CD4-positive, alpha-beta T cell treated with Interleukin-15 for 4 hours (primary cell): ENCODE data around the gene CARD6.
"Not testable (repeated sequence)": the region's sequence is repeated elsewhere in the genome, so short reads cannot be mapped to it uniquely, and the experiment has no call there.

Source experiments
- DNase-seq: peaks from one replicate; pipeline ENCODE4 v3.0.0-alpha.2; 2020; ENCODE audit warnings: low spot score

Gene CARD6

DNA sequence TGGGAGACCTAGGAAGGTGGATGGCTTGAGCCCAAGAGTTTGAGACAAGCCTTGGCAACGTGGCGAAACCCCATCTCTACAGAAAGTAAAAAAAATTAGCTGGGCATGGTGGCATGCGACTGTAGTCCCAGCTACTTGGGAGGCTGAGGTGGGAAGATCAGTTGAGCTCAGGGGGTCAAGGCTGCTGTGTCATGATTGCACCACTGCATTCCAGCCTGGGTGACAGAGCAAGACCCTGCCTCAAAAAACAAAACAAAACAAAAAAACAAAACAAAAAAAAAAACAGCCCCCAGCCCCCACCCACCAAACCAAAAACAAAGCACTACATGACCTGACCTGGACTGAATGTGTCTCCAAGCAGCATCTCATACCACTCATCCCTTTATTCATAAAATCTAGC is 34.8 kb downstream of the CARD6 start:
- DNase-seq, result no peak

DNA sequence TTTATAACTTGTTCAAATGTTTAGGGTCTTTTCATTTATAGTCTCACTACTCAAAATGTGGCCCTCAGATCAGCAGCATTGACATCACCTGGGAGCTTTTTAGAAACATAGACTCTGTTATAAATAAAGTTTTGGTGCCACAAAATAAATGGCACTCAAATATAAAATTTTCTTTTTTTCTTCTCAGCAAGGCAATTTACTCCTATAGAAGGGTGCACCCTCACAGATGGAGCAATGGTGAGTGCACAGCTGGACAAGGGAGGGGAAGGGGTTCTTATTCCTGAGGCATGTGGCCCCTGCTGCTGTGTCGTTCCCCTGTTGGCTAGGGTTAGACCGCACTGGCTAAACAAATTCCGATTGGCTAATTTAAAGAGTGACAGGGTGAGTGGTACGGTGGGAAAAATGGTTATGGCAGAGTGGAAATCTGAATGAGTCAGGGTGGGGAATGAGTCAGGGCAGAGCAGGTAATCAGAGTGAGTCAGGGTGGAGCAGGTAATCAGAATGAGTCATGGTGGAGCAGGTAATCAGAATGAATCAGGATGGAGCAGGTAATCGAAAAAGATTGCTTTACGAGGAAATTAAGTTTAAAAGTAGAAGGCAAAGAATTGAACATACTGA is 36.3 kb downstream of the CARD6 start:
- DNase-seq, result peak; percentile 16

DNA sequence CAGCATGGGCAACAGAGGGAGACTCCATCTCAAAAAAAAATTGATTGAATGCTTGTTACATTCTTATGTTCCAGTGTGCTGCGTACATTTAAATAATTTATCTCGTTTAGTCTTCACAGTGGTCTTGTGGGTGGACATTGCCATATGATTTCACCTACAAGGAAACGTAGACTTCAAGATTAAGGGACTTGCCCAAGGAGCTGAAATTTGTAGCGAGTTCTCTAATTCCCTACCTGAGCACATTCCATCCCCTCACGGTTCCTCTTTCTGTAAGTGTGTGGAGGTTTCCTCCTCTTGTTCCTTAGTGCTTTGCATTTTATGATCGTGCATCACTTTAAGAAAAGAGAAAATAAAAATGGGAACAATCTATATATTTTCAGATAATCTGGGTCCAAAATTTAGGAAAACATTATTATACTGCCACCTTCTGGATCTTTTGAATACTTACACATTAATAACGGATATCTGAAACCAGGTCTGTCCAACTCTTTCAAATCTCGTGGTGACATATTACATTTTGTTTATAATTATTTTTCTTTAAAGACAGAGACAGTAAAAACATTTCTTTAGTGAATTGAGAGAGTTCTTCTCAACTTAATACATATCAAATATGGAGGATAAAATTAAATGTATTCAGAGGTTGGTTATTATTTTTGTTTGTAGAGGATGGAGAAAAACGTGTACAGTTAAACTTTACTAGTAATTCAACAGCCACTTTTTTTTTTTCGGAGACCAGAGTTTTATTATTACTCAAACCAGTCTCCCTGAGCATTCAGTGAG is 38.2 kb downstream of the CARD6 start:
- peak; percentile 20 for DNase-seq

DNA sequence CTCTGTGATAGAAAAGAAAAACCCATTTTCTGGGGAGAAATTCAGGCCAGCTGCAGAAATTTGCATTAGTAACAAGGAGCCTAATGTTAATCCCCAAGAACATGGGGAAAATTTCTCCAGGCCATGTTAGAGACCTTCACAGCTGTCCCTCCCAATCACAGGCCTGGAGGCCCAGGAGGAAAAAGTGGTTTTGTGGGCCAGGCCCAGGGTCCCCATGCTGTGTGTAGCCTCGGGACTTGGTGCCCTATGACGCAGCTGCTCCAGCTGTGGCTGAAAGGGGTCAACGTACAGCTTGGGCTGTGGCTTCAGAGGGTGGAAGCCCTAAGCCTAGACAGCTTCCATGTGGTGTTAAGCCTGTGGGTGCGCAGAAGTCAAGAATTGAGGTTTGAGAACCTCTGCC is 41.1 kb downstream of the CARD6 start:
- no peak for DNase-seq

DNA sequence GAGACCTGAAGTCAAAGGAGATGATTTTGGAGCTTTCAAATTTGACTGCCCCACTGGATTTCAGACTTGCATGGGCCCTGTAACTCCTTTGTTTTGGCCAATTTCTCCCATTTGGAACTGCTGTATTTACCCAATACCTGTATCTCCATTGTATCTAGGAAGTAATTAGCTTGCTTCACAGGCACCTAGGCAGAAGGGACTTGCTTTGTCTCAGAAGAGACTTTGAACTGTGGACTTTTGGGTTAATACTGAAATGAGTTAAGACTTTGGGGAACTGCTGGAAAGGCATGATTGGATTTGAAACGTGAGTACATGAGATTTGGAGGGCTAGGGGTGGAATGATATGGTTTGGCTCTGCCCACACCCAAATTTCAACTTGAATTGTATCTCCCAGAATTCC is 41.9 kb downstream of the CARD6 start:
- DNase-seq, result not testable (repeated sequence)

GRCh38 chr5:40895440-40896425 is 54.6 kb downstream of the CARD6 start:
- not testable (repeated sequence) for DNase-seq

DNA sequence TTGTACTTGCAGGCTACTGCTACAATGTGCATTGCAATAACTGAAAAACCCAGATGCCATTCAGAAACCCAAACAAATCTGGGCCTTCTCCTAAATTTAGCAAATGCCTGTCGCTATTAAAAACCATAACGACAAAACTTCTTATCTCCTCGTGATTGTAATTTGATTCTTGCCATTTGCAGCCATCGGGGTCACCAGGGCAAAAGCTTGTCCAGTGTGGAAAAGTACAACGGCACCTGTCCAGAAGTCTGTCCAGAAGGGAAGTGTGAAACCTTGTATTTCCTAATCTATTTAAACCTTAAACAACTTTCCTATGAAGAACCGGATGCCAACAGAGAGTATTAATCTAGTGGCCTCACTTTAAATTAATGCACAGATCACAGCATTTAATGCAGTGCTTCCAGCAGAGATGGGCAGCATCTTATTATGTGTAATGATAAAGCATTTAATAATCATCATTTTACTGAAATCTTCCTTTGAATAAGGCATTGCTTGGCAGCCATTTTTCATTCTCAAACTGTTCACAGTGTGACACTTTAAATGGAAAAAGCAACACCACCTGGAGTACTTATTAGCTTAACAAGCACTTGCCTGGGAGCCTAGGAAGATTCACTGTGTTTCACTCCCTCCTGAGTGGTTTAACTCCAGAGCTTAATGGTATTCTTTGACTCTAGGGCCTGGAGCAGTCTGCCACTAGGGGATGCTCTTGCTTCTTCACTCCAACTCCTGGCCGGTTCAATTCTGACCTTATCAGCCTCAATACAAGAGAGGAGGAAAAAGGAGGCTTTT is 63.2 kb downstream of the CARD6 start:
- DNase-seq, result peak; percentile 13

GRCh38 chr5:40904994-40905306 is 63.8 kb downstream of the CARD6 start:
- DNase-seq, result no peak

- DNase-seq, result no peak
These were observed 65.2 kb downstream of the CARD6 start for GRCh38 chr5:40906351-40906751.

GRCh38 chr5:40909264-40909663 is 68.1 kb downstream of the CARD6 start, which contains the start of gene C7:
Gene C7 (plus strand): TSS chr5:40909497. CDS start chr5:40909611, 114 bp downstream.
- DNase-seq, result no peak

- no peak for DNase-seq
These were observed 68.6 kb downstream of the CARD6 start for GRCh38 chr5:40909723-40910122.
